ENCODE results near the gene ARHGEF11.
A peak's percentile ranks its signal among the peaks of the same experiment; 100 is the strongest.

Gene ARHGEF11

GRCh38 chr1:156895927-156896326, 149.6 kb downstream of the ARHGEF11 start:
- no peak for DNase-seq
- peak overlapping the region; percentile 35 for H3K27ac ChIP-seq
- no peak overlapping the region for H3K4me3 ChIP-seq (ENCODE audit: low read depth, low read length)
- no peaks in the 10 kb centered on the region for H3K27me3 ChIP-seq (replicated peaks)
- in situ Hi-C loops (cut with HindIII; ENCODE audit: low pct_ligation_motif_present, low sequenced_read_pairs) = no loop called here
- no peaks in the 10 kb centered on the region for H3K36me3 ChIP-seq (replicated peaks)
- TF ChIP-seq CTCF (IDR thresholded peaks at IDR 0.05; ENCODE audit: low read depth, low read length, missing control alignments) = no peak

- no peak for DNase-seq
- H3K4me3 ChIP-seq (ENCODE audit: low read depth, low read length) = no peak overlapping the region
- in situ Hi-C loops (cut with HindIII; ENCODE audit: low pct_ligation_motif_present, low sequenced_read_pairs) = no loop called here
- no peaks in the 10 kb centered on the region for H3K27me3 ChIP-seq (replicated peaks)
- no peak for TF ChIP-seq CTCF (IDR thresholded peaks at IDR 0.05; ENCODE audit: low read depth, low read length, missing control alignments)
- peak overlapping the region; percentile 35 for H3K27ac ChIP-seq
- no peaks in the 10 kb centered on the region for H3K36me3 ChIP-seq (replicated peaks)
Observed at GRCh38 chr1:156895455-156895812, 150.1 kb downstream of the ARHGEF11 start.

GRCh38 chr1:156894711-156895454, 150.7 kb downstream of the ARHGEF11 start:
- no peak for DNase-seq
- in situ Hi-C loops (cut with HindIII; ENCODE audit: low pct_ligation_motif_present, low sequenced_read_pairs) = no loop called here
- no peaks in the 10 kb centered on the region for H3K27me3 ChIP-seq (replicated peaks)
- peak overlapping the region; percentile 54 for H3K4me3 ChIP-seq (ENCODE audit: low read depth, low read length)
- H3K27ac ChIP-seq = peak overlapping the region; percentile 35
- TF ChIP-seq CTCF (IDR thresholded peaks at IDR 0.05; ENCODE audit: low read depth, low read length, missing control alignments) = no peak
- no peaks in the 10 kb centered on the region for H3K36me3 ChIP-seq (replicated peaks)

GRCh38 chr1:156894001-156894400, 151.5 kb downstream of the ARHGEF11 start:
- Histone ChIP-seq H3K36me3 (replicated peaks) (no peaks in the 10 kb centered on the region), H3K4me3 (ENCODE audit: low read depth, low read length) (peak overlapping the region; percentile 54), H3K27me3 (replicated peaks) (no peaks in the 10 kb centered on the region), H3K27ac (no peak overlapping the region)
- no peak for TF ChIP-seq CTCF (IDR thresholded peaks at IDR 0.05; ENCODE audit: low read depth, low read length, missing control alignments)
- in situ Hi-C loops (cut with HindIII; ENCODE audit: low pct_ligation_motif_present, low sequenced_read_pairs) = no loop called here
- no peak for DNase-seq

- Histone ChIP-seq H3K27me3 (replicated peaks) (no peaks in the 10 kb centered on the region), H3K4me3 (ENCODE audit: low read depth, low read length) (peak within 1 kb of the TSS; percentile 54), H3K36me3 (replicated peaks) (no peaks in the 10 kb centered on the region), H3K27ac (peak within 1 kb of the TSS; percentile 35)
- in situ Hi-C loops (cut with HindIII; ENCODE audit: low pct_ligation_motif_present, low sequenced_read_pairs) = no loop called here
- no peak for DNase-seq
- TF ChIP-seq CTCF (IDR thresholded peaks at IDR 0.05; ENCODE audit: low read depth, low read length, missing control alignments) = peak; percentile 17
Observed at GRCh38 chr1:156893048-156893953, 152.2 kb downstream of the ARHGEF11 start, which contains the start of gene PEAR1. Gene PEAR1 (plus strand): TSS chr1:156893718. CDS start chr1:156903927, 10,209 bp downstream.

Data from brain microvascular endothelial cell (primary cell).